A549 treated with GW870086 at 1 μM for 4 hours (cell line): ENCODE data around the gene MAP1S. TPM values are rescaled to one million over a fixed set of nuclear protein-coding genes. Genes with fewer than 3 reads are reported as not detected.

Source experiments
- total RNA-seq: library from RNA; stranded (reverse); fragments of 200-300 nt; extraction: Qiagen RNA extraction; gene quantifications from 5 replicates; pipeline ENCODE4 v1.2.3, GENCODE V29; 2022; ENCODE audit warnings: low read depth

Gene MAP1S, protein sequence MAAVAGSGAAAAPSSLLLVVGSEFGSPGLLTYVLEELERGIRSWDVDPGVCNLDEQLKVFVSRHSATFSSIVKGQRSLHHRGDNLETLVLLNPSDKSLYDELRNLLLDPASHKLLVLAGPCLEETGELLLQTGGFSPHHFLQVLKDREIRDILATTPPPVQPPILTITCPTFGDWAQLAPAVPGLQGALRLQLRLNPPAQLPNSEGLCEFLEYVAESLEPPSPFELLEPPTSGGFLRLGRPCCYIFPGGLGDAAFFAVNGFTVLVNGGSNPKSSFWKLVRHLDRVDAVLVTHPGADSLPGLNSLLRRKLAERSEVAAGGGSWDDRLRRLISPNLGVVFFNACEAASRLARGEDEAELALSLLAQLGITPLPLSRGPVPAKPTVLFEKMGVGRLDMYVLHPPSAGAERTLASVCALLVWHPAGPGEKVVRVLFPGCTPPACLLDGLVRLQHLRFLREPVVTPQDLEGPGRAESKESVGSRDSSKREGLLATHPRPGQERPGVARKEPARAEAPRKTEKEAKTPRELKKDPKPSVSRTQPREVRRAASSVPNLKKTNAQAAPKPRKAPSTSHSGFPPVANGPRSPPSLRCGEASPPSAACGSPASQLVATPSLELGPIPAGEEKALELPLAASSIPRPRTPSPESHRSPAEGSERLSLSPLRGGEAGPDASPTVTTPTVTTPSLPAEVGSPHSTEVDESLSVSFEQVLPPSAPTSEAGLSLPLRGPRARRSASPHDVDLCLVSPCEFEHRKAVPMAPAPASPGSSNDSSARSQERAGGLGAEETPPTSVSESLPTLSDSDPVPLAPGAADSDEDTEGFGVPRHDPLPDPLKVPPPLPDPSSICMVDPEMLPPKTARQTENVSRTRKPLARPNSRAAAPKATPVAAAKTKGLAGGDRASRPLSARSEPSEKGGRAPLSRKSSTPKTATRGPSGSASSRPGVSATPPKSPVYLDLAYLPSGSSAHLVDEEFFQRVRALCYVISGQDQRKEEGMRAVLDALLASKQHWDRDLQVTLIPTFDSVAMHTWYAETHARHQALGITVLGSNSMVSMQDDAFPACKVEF
- total RNA-seq: 29.5 to 36.8 TPM (median 31.1 TPM) in 5 replicates

DNA sequence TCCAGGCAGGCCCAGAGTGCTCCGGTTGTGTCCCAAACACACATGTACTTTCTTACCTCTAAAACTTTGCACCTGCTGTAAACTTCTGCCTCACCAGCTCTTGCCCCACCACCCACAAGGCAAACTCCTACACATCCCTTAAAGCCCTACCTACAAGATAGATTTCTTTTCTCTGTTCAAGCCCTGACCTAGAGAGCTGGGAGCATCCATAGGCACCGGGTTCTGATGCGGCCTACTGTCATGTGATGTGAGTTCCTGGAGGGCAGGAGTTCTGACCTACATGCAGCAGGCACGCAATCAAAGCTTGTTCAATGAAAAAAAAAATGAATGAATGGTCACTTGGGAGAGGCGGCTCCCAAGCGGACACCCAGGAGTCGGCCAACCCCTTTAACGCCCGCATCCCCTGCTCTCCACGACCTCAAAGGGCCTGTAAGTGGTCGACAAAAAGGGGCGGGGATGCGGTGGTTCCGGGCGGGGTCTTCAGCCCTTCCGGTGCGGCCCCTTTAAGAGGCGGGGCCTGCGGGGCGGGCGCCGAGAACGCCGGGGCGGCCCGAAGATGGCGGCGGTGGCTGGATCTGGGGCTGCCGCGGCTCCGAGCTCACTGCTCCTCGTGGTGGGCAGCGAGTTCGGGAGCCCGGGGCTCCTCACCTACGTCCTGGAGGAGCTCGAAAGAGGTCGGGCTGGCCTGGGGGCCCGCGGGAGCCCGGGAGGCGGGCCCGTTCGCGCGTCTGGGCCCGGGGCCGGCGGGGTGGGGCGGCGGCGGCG is at the start of gene MAP1S:
Gene MAP1S (plus strand): TSS at position 534 of the 765 bp plus-strand sequence. CDS start 23 bp downstream, at position 557.

DNA sequence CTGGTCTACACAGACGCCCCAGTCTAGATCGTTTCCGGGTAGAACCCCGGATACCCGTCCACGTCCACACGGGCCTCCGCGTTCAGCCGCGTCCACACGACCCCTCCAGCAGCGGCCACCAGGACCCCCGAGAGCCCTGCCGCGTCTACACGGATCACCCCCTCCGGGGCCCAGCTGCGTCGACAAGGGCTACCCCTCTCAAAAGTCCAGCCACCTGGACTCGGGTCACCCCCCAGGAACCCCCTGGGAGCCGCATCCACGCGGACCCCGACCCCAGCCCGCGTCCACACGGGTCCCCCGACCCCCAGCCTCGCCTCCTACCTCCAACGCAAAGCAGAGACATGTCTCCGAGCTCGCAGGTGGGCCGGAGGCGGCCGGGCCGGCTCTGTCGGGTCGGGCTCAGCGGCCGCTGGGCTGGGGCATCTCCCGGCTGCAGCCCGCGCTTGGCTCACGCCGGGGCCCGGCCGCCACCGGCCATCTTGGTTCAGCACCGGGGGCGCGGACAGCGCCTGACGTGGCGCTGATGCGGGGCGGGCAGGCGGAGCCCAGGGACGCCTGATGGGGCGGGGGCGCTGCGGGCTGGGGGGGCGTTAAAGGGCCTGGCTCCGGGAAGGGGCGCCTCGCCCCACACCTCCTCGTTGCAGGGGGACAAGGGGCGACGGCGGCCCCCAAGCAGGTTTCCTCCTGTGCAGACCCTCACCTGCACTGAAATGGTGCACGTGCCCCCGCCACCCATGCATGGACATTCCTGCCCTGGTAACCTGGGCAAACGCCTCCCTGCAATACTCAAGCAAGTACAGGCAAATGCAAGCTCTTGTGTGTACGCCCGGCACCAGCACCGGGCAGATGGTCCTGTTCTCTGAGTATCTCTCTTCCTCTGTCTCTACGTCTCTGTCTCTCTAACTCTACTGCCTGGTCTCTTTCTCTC is 31.2 kb upstream of the MAP1S start, which contains the start of gene UNC13A:
Gene UNC13A (minus strand): TSS at position 498 of the 928 bp plus-strand sequence. CDS start 155 bp downstream, at position 343.

GRCh38 chr19:17751103-17751911 is 32.0 kb downstream of the MAP1S start, which contains the start of gene FCHO1:
FCHO1 (plus strand) TSS chr19:17751477; CDS start chr19:17755165, 3,688 bp downstream.

Other genes with a start within 250 kb of the MAP1S start
- 2.0 to 3.2 TPM (median 2.6 TPM) in 5 replicates for gene SLC27A1, start 249.0 kb upstream of the MAP1S start, total RNA-seq
- 52.9 to 77.0 TPM (median 74.9 TPM) in 5 replicates for gene PGLS, start 207.8 kb upstream of the MAP1S start, total RNA-seq
- gene COLGALT1, start 163.8 kb upstream of the MAP1S start, total RNA-seq: 54.8 to 75.2 TPM (median 71.8 TPM) in 5 replicates
- gene UNC13A, start 31.1 kb upstream of the MAP1S start, total RNA-seq: 1.4 to 1.9 TPM (median 1.7 TPM) in 5 replicates
- gene FCHO1, start 32.0 kb downstream of the MAP1S start, total RNA-seq: 18.0 to 19.7 TPM (median 19.0 TPM) in 5 replicates
- 4.8 to 6.2 TPM (median 6.1 TPM) in 5 replicates for gene B3GNT3, start 75.7 kb downstream of the MAP1S start, total RNA-seq
- gene INSL3, start 102.0 kb downstream of the MAP1S start, total RNA-seq: 0.21 to 0.79 TPM (median 0.50 TPM) in 5 replicates
- 0.18 to 0.34 TPM (median 0.22 TPM) in 5 replicates for gene JAK3, start 128.5 kb downstream of the MAP1S start, total RNA-seq
- 2,054 to 2,326 TPM (median 2,190 TPM) in 5 replicates for gene RPL18A, start 140.4 kb downstream of the MAP1S start, total RNA-seq
- 0.11 to 0.35 TPM (median 0.15 TPM) in 5 replicates for gene SLC5A5, start 152.5 kb downstream of the MAP1S start, total RNA-seq
- gene CCDC124, start 213.5 kb downstream of the MAP1S start, total RNA-seq: 95.2 to 120 TPM (median 107 TPM) in 5 replicates
- 0.51 to 1.0 TPM (median 0.71 TPM) in 5 replicates for gene KCNN1, start 247.6 kb downstream of the MAP1S start, total RNA-seq